ENCODE results near the gene SERPINE2.

The SERPINE2 gene

GRCh38 chr2:223954401-223954800, 84.7 kb downstream of the SERPINE2 start:
- DNase-seq (ENCODE audit: low spot score), result no peak
- ChIA-PET CTCF (interaction anchor here (0.7 kb wide), 1 partner anchor 180 kb away, joined by 3 read pairs; no protein-coding TSS in a partner anchor), POLR2A (ENCODE audit: low non-redundant PET) (no interaction called here)
- no peak overlapping the region for H3K27ac ChIP-seq
- TF ChIP-seq CTCF (conservative IDR thresholded peaks at IDR 0.05; ENCODE audit: low read depth), result no peak

- ChIA-PET POLR2A (ENCODE audit: low non-redundant PET) (no interaction called here), CTCF (no interaction called here)
- DNase-seq (ENCODE audit: low spot score), result no peak
- no peak overlapping the region for H3K27ac ChIP-seq
- TF ChIP-seq CTCF (conservative IDR thresholded peaks at IDR 0.05; ENCODE audit: low read depth), result no peak
These were observed 86.7 kb downstream of the SERPINE2 start for GRCh38 chr2:223952280-223952968.

- ChIA-PET POLR2A (ENCODE audit: low non-redundant PET) (no interaction called here), CTCF (no interaction called here)
- no peak for DNase-seq (ENCODE audit: low spot score)
- no peak for TF ChIP-seq CTCF (conservative IDR thresholded peaks at IDR 0.05; ENCODE audit: low read depth)
- H3K27ac ChIP-seq, result no peak overlapping the region
These were observed 88.4 kb downstream of the SERPINE2 start for GRCh38 chr2:223950448-223951347.

- DNase-seq (ENCODE audit: low spot score), result no peak
- TF ChIP-seq CTCF (conservative IDR thresholded peaks at IDR 0.05; ENCODE audit: low read depth), result no peak
- H3K27ac ChIP-seq, result no peak overlapping the region
- CTCF ChIA-PET, result no interaction called here
- POLR2A ChIA-PET (ENCODE audit: low non-redundant PET), result no interaction called here
These were observed 89.7 kb downstream of the SERPINE2 start for GRCh38 chr2:223949241-223949840.

- CTCF ChIA-PET, result interaction anchor here (0.7 kb wide), 1 partner anchor 1054 kb away, joined by 4 read pairs; no protein-coding TSS in a partner anchor
- H3K27ac ChIP-seq, result no peak overlapping the region
- POLR2A ChIA-PET (ENCODE audit: low non-redundant PET), result no interaction called here
- no peak for DNase-seq (ENCODE audit: low spot score)
- TF ChIP-seq CTCF (conservative IDR thresholded peaks at IDR 0.05; ENCODE audit: low read depth), result no peak
These were observed 91.3 kb downstream of the SERPINE2 start for GRCh38 chr2:223947711-223948205.

- TF ChIP-seq CTCF (conservative IDR thresholded peaks at IDR 0.05; ENCODE audit: low read depth), result no peak
- ChIA-PET POLR2A (ENCODE audit: low non-redundant PET) (no interaction called here), CTCF (interaction anchor here (0.7 kb wide), 1 partner anchor 116 kb away, joined by 3 read pairs; no protein-coding TSS in a partner anchor)
- no peak overlapping the region for H3K27ac ChIP-seq
- DNase-seq (ENCODE audit: low spot score), result no peak
These were observed 93.3 kb downstream of the SERPINE2 start for GRCh38 chr2:223945755-223946154.

All from RWPE1 (cell line).